GM18499 (cell line): Measurements from ENCODE around the gene NANS.

Experiments used
- ATAC-seq: cut with Tn5 transposase; IDR thresholded peaks from one replicate; pipeline ENCODE4 v1.9.1; 2021; ENCODE audit warnings: moderate number of reproducible peaks; ENCODE audit not compliant: insufficient read depth, unreplicated experiment

Gene NANS

GRCh38 chr9:98037357-98037756 lies 19.2 kb upstream of the NANS start:
- no peak for ATAC-seq

DNA sequence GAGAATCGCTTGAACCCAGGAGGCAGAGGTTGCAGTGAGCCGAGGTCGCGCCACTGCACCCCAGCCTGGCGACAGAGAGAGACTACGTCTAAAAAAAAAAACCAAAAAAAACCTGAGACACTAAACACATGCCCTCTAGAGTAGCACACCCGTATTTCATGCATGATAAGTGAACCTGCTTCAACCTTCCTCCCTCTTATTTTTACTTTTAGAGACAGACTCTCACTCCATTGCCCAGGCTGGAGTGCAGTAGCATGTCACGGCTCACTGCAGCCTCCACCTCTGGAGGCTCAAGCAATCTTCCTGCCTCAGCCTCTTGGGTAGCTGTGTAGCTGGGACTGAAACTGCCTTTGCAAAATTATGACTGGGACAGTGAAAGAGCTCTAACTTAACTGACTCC lies 17.6 kb upstream of the NANS start:
- ATAC-seq, result no peak

DNA sequence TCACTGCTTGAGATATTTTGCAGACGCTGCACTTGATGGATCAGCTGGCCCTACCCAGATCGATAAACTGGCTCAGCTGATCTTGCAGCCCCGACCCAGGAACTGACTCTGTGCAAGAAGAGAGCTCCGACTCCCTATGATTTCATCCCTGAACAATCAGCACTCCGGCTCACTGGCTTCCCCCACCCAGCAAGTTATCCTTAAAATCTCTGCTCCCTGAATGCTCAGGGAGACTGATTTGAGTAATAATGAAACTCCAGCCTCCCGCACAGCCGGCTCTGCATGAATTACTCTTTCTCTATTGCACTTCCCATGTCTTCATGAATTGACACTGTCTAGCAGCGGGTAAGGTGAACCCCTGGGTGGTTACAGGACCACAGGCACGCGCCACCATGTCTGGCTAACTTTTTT lies 16.9 kb upstream of the NANS start:
- no peak for ATAC-seq

DNA sequence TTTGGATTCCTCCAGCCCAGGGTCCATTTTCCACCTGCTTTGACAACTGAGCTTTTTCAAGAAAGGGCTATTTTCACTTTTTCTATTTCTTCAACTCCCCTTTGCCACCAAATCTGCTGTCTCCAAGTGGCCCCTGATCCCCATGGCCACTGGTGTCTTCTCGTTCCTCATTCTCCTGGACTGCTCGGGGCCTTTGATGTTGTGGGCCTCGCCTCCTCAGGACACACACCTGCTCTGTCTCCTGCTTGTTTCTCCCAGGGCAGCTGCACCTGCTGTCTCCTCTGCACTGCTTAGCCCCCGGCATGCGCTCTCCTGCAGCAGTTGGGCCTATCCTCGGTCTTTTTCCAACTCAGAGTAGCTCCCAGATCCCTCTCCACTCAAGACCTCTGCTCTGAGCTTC lies 16.3 kb upstream of the NANS start:
- ATAC-seq, result no peak

- ATAC-seq, result no peak
These were observed 12.6 kb upstream of the NANS start for GRCh38 chr9:98043915-98044314.

DNA sequence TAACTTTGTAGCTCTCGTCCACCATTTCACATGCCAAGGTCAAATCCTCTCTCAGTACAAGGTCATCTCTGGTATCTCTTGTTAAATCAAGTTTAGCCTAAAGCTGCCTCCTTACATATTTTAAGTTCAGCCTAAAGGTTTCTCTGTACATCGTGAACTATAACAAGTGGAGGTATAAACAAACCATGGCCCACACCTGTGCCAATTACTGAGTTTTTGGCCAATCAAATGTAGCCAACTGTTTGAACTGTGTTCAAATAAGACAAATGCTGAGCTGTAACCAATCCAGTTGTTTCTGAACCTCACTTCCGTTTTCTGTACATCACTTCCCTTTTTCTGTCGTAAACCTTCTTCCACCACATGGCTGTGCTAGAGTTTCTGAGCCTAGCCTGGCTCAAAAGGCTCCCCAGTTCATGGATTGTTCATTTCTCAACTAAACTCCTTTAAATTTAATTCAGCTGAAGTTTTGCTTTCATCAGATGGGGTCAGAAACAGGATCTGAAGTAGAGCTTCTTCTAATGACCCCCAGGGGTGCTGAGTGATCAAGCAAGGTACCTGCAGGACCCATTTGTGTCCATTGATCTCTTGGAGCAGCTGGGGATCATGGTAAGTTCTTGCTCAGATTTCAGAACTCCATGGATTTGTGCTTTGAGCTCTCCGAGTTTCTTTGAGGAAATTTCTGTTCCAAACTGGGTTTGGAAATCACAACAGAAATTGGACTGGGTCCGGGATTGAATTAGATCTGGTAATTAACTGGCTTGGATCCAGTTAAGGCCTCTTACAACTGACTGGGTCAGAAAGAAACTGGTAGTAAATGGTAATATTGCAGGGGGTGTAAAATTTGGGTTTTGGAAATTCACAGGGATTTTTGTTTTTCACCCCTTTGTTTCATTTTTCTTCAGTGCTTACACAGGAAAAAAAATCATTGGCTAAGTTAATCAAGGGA lies 11.0 kb upstream of the NANS start:
- peak; percentile 80 for ATAC-seq

DNA sequence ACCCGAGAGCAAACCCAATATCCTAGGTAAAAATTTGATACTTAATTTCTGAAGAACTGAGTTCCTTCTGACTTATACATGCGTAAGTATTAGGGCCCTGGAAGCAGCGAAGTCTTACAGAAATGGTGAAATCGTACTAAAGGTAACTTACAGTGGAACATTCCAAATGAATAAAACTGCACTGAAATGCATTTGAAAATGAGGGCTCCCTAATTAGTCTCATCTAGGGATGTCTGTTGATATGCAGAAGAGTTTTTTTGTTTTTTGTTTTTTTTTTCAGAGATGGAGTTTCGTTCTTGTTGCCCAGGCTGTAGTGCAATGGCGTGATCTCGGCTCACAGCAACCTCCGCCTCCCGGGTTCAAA lies 10.4 kb upstream of the NANS start:
- no peak for ATAC-seq

GRCh38 chr9:98047002-98047401 lies 9.5 kb upstream of the NANS start:
- ATAC-seq, result no peak

- ATAC-seq, result no peak
These were observed 7.1 kb upstream of the NANS start for GRCh38 chr9:98049288-98050072.

DNA sequence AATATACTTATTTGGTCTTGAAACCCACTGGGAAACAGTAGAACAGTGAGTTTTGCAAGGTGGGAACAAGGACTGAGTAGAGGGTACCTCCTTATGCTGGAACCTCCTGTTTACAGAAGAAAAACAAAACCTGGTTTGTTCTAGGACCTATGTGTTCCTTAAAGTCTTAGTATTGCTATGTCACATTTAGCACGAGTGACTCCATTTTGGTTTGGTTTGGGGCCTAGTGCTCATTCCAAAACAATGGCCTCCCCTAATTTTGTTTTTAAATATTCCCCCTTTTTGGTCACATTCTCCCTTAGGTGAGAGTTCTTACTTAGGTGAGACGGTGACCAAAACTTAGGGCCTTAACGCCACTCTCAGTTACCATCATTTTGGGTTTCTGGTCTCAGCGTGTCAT lies 6.2 kb upstream of the NANS start:
- ATAC-seq, result no peak

DNA sequence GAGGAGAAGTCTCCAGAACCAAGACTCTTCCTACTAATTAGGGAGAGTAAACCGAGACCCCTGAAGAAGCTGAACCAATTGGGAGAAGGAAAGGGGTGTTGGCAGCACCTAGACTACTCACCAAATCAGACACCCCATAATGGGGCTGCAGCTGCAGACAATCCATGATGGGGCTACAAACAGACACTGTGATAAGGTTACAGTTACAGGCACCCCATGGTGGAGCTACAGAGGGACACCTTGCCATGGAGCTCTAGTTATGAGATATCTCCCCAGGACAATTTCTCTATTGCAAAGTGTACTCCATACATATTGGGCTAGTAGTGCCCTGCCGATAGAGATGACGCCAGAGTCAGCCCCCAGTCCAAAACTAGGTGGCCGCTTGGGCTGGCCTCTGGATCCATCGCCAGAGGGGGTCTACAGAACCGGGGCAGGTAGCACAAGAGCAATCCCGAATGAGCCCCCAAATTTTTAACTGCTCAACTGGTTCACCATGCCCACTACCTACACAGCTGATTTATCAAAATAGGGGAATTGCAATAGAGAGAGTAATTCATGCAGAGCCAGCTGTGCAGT lies 2.1 kb upstream of the NANS start:
- ATAC-seq, result no peak

- ATAC-seq, result no peak
These were observed 737 bp downstream of the NANS start for GRCh38 chr9:98057138-98057799.

DNA sequence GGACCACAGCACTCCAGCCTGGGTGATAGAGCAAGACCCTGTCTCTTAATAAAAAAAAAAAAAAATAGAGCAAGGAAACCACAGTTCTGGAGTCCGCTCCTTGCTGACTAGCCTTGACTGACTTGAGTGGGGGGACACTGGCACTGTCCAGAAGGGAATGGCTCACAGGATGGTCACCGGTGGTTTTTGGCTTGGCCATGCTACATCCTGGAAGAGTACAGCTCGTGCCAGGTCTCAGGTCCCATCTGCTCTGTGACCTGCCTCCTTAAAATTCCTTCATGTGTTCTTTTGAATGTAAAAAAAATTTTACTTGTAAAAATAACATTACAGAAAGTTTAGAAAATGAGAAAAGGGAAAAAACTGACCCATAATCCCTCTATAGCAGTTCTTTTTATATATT lies 5.6 kb downstream of the NANS start:
- ATAC-seq, result no peak

- no peak for ATAC-seq
These were observed 8.3 kb downstream of the NANS start for GRCh38 chr9:98064623-98065392.

DNA sequence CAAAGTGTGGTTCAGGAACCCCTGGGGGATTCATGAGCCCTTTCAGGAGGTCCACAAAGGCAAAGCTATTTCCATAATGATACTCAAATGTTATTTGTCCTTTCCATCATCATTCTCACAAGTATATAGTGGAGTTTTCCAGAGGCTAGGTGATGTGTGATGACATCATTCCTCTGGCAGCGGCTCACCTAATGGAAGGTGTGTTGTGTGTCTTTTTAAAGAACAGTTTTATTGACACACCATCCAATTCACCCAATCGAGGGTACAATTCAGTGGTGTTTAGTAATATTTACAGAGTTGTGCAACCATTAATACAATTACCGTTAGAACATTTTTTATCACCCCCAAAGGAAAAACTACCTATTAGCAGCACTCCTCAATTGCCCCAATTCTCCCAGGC lies 9.7 kb downstream of the NANS start:
- ATAC-seq, result no peak

GRCh38 chr9:98067184-98067583 lies 10.7 kb downstream of the NANS start:
- no peak for ATAC-seq

- ATAC-seq, result no peak
These were observed 13.0 kb downstream of the NANS start for GRCh38 chr9:98069551-98069950.

DNA sequence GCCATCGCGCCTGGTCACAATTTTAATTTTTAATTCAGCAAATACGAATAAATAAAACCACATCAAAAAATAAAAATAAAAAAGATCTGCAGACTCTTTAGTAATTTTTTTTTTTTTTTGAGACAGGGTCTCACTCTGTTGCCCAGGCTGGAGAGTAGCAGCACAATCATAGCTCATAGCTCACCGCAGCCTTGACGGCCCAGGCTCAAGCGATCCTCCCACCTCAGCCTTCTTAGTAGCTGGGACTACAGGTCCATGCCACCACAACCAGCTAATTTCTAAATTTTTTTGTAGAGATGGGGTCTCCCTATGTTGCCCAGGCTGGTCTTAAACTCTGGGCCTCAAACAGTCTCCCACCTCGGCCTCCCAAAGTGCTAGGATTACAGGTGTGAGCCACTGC lies 14.2 kb downstream of the NANS start:
- ATAC-seq, result no peak

GRCh38 chr9:98071737-98072136 lies 15.2 kb downstream of the NANS start:
- ATAC-seq, result no peak
